Nucleus accumbens (tissue), 56 donors: ENCODE results near the gene IRS1.
"Not testable (repeated sequence)": the region's sequence is repeated elsewhere in the genome, so short reads cannot be mapped to it uniquely, and the experiment has no call there.

Experiments used
- DNase-seq, 56 donors: peaks; one replicate each; lab custom pipeline; 2025; lab: John Stamatoyannopoulos, UW

Gene IRS1

GRCh38 chr2:226799211-226799975, at the start of gene IRS1:
TSS of gene IRS1 (minus strand) at chr2:226799820. CDS start at chr2:226798738, 1,082 bp downstream.
- peak in 46 of 56 donors; percentile 28 to 85 (median 63) for DNase-seq

- DNase-seq: no peak
Measured at GRCh38 chr2:226849349-226849748, 49.7 kb upstream of the IRS1 start.

DNA sequence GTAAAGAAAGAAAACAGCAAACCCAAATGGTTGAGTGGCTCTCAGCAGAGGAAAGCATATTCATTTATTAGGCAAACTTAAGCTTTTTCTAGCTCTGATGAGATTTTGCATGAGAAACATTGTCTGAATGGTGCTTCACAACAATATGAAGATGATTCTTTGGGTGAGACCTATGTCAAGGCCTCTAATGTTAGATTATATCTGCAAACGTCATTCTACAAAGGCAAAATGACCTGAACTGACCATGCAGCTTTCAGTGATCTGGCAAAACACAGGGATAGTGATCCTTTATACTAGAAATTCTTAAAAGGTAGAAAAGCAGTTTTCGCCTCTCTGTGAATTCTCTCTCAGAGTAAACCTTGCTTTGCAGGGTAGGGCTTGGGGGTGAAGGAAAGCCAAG, 47.9 kb upstream of the IRS1 start:
- no peak for DNase-seq

- DNase-seq: no peak
Measured at GRCh38 chr2:226847090-226847489, 47.5 kb upstream of the IRS1 start.

DNA sequence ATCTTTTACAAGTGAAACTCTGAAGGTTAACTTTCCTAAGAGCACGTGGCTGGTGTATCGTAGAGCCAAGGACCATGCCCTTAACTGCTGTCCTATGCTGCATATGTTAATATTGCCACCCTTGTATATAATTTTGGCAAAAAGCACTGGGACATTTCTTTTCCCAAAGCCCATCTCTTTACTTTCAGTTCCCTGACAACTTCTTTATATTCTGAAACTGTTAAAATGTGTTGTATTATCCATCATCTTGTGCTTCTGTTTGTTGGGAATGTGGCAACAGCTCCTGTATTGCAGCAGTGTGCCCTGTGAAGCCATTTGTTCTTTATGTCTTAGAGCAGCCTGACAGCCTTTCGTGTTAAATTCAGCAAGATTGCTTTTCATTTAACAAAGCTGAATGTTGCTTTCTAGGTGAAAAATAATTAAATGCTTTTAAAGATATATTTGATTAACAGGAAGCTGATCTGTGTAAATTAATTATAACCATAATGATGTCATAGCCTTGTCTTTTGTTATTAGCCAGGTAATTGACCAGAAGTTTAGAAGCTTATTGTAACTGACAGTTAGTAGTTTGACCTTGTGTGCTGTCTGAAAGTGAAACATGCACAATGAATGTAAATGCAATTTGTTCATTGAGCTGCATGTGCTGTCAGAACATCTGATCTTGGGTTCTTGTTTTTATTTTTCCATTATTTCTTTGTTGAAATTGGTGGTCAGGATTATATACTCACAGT, 45.9 kb upstream of the IRS1 start:
- DNase-seq: no peak

DNA sequence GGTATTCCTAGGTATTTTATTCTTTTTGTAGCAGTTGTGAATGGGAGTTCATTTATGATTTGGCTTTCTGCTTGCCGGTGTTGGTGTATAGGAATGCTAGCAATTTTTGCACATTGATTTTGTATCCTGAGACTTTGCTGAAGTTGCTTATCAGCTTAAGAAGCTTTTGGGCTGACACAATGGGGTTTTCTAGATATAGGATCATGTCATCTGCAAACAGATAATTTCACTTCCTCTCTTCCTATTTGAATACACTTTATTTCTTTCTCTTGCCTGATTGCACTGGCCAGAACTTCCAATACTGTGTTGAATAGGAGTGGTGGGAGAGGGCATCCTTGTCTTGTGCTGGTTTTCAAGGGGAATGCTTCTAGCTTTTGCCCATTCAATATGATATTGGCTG, 43.4 kb upstream of the IRS1 start:
- not testable (repeated sequence) for DNase-seq

- DNase-seq: no peak
Measured at GRCh38 chr2:226839951-226840350, 40.3 kb upstream of the IRS1 start.

- DNase-seq: no peak
Measured at GRCh38 chr2:226839161-226839560, 39.5 kb upstream of the IRS1 start.

GRCh38 chr2:226838722-226839121, 39.1 kb upstream of the IRS1 start:
- DNase-seq: no peak

GRCh38 chr2:226837787-226838603, 38.4 kb upstream of the IRS1 start:
- DNase-seq: no peak

GRCh38 chr2:226837334-226837733, 37.7 kb upstream of the IRS1 start:
- DNase-seq: no peak

DNA sequence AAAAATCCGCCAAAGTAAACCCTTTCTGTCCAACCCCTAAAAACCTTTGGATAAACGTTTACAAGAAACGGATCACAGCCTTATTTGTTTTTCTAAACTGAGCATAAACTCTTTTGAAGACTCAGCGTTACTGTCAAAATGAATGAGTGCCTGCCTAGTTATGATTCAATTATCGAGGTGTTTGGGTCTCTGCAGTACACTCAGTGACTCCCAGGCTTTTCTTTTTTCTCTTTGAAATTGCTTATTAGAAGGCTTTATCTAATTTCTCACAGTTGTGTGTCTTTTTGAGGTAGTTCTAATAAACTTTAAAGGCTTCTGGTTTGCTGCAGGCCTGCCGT, 36.9 kb upstream of the IRS1 start:
- no peak for DNase-seq

GRCh38 chr2:226835796-226836547, 36.4 kb upstream of the IRS1 start, which contains the start of gene RHBDD1:
TSS of gene RHBDD1 (plus strand) at chr2:226836054. CDS start at chr2:226864694, 28,640 bp downstream.
- DNase-seq: peak; percentile 36 to 96 (median 86)

DNA sequence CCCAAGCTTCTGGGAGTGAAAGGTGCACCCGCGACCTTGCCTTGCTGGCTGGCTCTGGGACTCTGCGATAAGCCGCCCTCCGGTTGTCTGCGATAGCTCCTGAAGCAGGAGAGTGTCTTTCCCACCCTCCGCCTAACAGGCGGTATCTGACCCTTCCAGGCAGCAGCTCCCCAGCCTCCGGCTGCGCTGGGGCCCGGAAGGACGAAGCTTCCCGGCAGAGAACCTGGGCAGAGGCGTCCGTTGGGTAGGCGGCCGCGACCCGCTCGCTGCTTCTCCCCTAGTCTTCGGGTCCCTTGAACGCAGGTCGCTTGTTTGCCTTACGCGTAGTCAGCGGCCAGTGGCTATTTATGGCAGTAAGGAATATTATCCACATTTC, 35.8 kb upstream of the IRS1 start:
- peak in 7 of 56 donors; percentile 22 to 73 (median 38) for DNase-seq

DNA sequence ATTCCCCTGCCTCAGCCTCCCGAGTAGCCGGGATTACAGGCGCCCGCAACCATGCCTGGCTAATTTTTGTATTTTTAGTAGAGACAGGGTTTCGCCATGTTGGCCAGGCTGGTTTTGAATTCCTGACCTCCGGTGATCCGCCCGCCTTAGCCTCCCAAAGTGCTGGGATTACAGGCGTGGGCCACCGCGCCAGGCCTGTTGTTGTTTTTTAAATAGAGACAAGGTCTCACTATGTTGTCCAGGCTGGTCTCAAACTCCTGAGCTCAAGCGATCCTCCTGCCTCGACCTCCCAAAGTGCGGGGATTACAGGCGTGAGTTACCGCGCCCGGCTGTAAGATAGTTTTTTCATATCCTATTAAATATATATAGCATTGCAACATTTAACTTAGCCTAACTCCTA, 35.3 kb upstream of the IRS1 start:
- not testable (repeated sequence) for DNase-seq

- DNase-seq: no peak
Measured at GRCh38 chr2:226832061-226832460, 32.4 kb upstream of the IRS1 start.

- DNase-seq: no peak
Measured at GRCh38 chr2:226831266-226831665, 31.6 kb upstream of the IRS1 start.

GRCh38 chr2:226829721-226830631, 30.4 kb upstream of the IRS1 start:
- no peak for DNase-seq

DNA sequence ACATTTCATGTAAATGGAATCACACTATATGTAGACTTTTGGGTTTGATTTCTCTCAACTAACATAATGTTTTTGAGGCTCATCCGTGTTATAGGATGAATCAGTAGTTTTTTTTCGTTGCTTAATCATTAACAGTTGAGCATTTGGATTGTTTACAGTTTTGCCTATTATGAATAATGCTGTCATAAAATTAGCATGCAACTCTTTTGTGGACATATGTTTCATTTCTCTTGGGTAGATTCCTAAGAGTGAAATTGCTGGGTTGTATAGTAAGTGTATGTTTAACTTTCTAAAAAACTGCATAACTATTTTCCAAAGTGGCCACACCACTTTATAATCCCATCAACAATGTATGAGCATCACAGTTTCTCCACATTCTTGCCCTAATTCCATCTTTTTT, 28.6 kb upstream of the IRS1 start:
- DNase-seq: no peak
